Liver (tissue), 3 donors: Measurements from ENCODE around the gene TMTC4.

Experiments used
- RXRA ChIP-seq, 2 donors: IDR thresholded peaks; 2 replicates each; pipeline ENCODE4 v1.6.1; 2017 to 2018; ENCODE audit warnings: antibody characterized with exemption in 2 of 2, mild to moderate bottlenecking in 1 of 2
- TF ChIP-seq, protein P1 (sequence below): fragments of 150-350 bp; IDR thresholded peaks from 2 replicates; pipeline ENCODE4 v1.5.1; 2017; ENCODE audit warnings: improper control_type of control experiment, low read depth, low read length; ENCODE audit not compliant: missing input control
- donor health status: healthy.
- donor health status: healthy.

DNA sequence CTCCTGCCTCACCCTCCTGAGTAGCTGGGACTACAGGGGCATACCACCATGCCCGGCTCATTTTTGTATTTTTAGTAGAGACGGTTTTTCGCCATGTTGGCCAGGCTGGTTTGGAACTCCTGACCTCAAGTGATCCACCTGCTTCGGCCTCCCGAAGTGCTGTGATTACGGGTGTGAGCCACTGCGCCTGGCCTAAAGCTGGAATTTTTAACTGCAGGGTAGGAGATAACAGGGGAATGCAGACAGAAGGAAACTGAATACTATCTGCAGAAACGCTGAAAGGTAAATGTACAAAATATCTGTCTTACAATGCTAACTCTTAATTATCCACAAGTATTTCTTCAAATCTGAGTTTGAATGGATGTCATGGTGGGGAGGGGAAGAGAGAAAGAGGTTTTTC lies 13.8 kb downstream of the TMTC4 start:
- TF ChIP-seq, protein P1, sequence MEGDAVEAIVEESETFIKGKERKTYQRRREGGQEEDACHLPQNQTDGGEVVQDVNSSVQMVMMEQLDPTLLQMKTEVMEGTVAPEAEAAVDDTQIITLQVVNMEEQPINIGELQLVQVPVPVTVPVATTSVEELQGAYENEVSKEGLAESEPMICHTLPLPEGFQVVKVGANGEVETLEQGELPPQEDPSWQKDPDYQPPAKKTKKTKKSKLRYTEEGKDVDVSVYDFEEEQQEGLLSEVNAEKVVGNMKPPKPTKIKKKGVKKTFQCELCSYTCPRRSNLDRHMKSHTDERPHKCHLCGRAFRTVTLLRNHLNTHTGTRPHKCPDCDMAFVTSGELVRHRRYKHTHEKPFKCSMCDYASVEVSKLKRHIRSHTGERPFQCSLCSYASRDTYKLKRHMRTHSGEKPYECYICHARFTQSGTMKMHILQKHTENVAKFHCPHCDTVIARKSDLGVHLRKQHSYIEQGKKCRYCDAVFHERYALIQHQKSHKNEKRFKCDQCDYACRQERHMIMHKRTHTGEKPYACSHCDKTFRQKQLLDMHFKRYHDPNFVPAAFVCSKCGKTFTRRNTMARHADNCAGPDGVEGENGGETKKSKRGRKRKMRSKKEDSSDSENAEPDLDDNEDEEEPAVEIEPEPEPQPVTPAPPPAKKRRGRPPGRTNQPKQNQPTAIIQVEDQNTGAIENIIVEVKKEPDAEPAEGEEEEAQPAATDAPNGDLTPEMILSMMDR: no peak
- no peak for TF ChIP-seq RXRA (IDR thresholded peaks at IDR 0.05)
